AG20443 (cell line): Measurements from ENCODE around the gene MED26.
A peak's percentile ranks its signal among the peaks of the same experiment; 100 is the strongest.
"Not testable (repeated sequence)": the region's sequence is repeated elsewhere in the genome, so short reads cannot be mapped to it uniquely, and the experiment has no call there.

Source experiments
- DNase-seq: peaks from one replicate; pipeline ENCODE4 v3.0.0; 2012; ENCODE audit warnings: low spot score, mixed read lengths

Gene MED26

DNA sequence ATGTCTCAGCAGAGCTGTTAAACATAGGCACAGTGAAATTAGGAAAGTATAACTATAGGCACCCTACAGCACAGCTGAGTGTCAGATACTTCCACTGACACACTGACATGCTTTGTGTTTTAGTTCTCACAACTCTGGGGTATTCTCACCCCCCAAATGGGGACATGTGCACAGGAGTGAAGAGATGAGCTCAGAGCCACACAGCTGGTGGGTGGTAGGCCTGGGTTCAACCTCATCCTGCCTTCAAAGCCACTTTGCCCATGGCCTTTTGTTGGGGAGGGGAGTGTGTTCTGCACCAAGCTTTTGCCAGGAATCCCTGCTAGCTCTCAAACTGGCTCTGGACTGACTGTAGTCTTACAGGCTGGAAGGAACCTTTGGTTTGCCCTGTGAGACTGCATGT lies 54.1 kb downstream of the MED26 start:
- DNase-seq, result no peak

DNA sequence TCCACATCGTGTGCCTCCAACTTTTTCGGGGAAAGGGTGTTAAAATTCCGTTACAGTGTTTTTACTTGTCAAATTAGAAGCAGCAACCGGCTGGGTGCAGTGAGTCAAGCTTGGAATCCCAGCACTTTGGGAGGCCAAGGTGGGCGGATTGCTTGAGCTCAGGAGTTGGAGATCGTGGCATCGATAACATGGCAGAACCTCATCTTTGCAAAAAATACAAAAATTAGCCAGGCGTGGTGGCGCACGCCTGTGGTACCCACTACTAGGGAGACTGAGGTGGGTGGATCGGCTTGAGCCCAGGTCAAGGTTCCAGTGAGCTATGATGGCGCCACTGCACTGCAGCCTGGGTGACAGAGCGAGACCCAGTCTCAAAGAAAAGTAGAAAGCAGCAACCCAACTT lies 54.7 kb downstream of the MED26 start:
- DNase-seq, result no peak

- peak; percentile 99 for DNase-seq
Observed at GRCh38 chr19:16572332-16573211, 55.4 kb downstream of the MED26 start, which contains the start of gene SLC35E1. TSS of gene SLC35E1 (minus strand) at chr19:16572415. CDS start at chr19:16572364, 51 bp downstream.

- no peak for DNase-seq
Observed at GRCh38 chr19:16571822-16572331, 56.1 kb downstream of the MED26 start.

GRCh38 chr19:16571283-16571682 lies 56.7 kb downstream of the MED26 start:
- DNase-seq, result no peak

DNA sequence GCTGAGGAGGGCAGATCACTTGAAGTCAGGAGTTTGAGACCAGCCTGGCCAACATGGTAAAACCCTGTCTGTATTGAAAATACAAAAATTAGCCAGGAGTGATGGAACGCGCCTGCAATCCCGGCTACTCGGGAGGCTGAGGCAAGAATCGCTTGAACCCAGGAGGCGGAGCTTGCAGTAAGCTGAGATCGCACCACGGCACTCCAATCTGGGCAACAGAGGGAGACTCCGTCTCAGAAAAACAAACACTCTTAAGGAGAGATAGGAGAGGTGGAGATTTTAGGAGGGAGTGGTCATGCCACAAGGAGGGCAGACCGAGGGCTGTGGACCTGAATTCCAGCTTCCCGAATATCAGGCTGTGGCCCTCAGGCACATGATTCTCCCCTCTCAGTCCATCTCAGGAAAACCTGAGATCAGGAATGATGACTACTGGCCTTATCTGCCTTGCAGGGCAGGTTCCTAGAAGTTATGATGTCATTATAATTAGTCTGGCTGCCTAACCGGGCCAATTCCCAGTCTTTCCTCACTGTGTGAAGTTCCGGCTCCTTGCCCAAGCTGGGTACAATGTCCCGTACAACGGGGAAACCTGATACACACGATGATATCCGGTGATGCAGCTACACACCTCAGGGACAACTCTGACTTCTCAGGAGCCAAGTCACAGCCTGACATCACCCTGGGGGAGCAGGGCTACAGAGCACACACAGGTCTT lies 58.2 kb downstream of the MED26 start:
- DNase-seq, result no peak

DNA sequence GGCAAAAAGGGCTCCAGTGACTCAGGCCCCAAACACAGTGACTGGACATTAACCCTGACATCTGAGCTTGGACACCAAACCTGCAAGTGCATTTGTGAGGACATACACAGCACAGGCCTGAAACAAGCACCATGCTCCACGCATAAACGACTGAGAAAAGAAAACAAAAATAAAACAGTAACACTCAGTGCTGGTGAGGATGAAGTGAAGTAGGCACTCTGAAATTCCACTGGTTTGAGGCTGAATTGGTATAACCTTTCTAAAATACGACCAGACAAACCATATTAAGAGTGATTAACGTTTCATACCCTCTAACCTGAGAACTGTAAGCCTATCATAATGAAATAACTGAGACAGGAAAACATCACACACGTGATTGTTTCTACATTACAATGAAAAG lies 61.3 kb downstream of the MED26 start:
- no peak for DNase-seq

GRCh38 chr19:16566161-16566560 lies 61.8 kb downstream of the MED26 start:
- DNase-seq, result no peak

DNA sequence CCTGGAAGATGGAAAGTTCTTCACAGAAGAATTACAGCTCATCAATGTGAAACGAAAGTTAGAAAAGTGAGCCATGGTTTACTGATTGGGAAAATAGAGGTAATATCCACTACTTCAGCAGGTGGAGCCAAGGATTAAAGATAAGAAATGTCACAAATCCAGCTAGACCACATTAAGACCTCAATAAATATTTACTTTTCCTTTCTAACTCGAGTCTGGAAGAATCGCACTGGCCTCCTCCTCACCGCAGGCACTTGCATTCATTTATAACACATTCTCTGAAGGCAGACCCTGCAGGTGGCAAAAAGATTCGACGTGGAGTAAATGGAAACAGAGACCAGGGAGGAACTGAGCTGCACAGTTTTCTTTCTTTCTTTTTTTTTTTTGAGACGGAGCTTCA lies 63.2 kb downstream of the MED26 start:
- no peak for DNase-seq

DNA sequence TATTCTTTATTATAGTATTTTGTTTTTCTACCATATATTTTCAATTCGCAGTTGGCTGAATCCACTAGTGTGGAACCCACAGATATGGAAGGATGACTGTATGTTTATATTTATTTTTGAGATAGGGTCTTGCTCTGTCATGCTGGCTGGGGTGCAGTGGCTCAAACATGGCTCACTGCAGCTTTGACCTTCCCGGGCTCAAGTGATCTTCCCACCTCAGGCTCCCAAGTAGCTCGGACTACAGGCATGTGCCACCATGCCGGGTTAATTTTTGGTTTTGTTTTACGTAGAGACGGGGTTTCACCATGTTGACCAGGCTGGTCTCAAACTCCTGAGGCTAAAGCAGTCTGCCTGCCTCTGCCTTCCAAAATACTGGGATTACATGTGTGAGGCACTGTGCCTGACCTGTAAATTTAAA lies 65.4 kb downstream of the MED26 start:
- DNase-seq, result no peak

DNA sequence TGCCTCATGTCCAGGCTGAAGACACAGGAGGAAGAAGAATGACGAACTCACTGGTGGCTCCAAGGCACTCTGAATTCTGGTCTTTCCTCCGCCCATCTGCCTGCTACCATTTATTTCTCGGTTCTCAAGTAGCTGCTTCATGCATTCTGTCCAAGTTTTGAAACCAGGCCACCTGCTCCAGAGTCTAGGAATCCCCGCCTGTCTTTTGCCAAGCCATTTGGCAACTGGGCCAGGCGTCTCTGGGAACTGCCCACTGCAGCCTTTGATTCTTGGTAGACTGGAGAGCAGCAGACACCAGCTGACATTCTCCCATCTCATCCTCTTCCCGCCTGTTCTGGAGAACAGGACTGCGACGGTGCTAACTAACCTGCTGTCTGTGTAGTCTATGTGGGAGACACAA lies 66.6 kb downstream of the MED26 start:
- DNase-seq, result no peak

DNA sequence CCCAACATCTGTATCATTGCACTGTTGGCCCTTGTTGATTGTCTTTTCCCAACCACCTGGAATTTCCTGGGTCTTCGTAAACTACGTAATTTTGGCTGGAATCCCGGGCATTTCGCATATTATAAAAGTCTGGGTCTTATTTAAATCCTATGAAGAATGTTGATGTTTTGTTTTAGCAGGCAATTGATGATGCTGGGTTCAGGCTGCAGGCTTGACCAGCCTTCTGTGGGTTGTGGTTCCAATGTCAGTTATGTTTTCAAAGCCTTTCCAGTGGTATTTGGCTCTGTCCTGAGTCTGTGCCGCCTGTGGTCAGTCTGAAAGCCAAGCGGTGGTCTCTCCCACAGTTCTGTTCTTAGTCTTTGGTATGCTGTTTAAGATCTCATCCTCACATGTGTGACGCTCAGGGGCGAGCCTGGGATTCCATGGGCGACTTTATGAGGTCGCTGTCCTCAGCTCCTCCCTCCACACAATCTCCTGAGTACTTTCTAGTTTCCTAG lies 68.2 kb downstream of the MED26 start:
- DNase-seq, result no peak

- DNase-seq, result no peak
Observed at GRCh38 chr19:16554776-16555175, 73.2 kb downstream of the MED26 start.

GRCh38 chr19:16551902-16552301 lies 76.1 kb downstream of the MED26 start:
- DNase-seq, result not testable (repeated sequence)

GRCh38 chr19:16548956-16549355 lies 79.0 kb downstream of the MED26 start:
- no peak for DNase-seq

DNA sequence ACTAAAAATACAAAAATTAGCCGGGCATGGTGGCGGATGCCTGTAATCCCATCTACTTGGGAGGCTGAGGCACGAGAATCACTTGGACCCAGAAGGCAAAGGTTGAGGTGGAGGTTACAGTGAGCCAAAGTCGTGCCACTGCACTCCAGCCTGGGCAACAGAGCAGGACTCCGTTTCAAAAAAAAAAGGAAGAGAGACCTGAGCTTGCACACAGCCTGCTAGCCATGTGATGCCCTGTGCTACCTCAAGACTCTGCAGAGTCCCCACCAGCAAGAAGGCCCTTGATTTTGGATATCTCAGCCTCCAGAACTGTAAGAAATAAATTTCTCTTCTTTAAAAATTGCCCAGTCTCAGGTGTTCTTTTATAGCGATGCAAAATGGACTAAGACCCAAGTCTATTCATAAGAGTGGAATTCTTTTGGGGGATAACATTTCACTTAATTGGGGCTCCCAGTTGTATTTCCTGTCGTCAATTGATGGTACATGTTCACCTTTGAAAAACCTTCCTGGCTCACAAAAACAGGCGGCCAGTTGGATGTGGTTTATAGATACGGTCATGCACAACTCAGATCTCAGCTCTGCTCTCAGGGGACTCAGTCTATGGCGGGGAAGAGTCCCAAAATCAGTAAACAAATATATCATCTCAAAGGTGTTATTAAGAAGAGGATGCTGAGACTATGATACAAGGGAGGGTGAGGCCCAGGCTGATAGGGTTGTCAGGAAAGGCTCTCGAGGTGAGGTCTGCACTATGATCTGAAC lies 83.4 kb downstream of the MED26 start:
- no peak for DNase-seq

- not testable (repeated sequence) for DNase-seq
Observed at GRCh38 chr19:16543734-16544133, 84.3 kb downstream of the MED26 start.

- DNase-seq, result no peak
Observed at GRCh38 chr19:16542910-16543472, 85.0 kb downstream of the MED26 start.

DNA sequence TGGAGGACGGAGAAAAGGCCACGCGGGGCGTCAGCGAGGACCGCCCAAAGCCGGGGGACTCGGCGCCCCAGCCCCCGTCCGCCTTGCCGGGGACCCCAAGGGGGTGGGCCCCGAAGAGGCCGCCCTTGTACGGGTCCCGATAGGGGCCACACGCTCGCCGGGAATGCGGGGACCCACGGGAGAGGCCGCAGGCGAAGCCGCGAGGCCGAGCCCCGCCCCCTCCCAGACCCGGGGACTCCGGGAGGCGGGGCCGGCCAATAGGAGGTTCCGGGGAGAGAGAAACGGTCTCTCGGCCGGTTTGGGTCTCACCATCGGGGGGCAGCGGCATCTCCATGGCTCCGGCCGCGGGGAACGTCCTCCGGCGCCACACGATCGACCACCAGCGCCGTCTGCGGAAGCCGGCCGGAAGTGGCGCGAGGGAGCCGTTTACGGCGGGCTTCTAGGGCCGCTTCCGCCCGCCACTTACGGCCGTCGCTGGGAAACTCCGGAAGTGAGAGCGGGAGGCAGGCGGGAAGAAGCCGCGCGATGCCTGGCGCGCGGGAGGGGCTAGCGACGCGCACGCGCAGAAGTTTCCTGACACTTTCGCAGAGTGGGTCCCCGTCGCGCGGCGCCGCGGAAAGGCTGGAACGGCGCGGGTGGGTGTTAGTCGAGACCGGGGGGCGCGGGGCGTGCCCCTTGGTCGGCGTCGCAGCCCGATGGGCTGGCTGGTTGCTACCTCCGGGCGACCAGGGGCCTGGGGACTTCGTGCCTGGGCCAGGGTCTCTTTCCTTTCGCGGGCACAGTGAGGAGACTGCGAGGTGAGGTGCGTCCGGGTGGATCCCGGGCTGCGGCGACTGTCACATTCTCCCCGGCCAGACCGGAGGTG lies 85.7 kb downstream of the MED26 start, which contains the start of gene CHERP:
Gene CHERP, minus strand, starts transcription at position 393 of the 865 bp plus-strand sequence. Its CDS starts 59 bp downstream, at position 334.
- DNase-seq, result peak; percentile 99

GRCh38 chr19:16541526-16542044 lies 86.4 kb downstream of the MED26 start:
- DNase-seq, result peak; percentile 33
